ACHN (cell line): Measurements from ENCODE around the gene CDCA3.

ENCODE experiments used
- DNase-seq: peaks from one replicate; pipeline ENCODE4 v3.0.0-alpha.2; 2015
- in situ Hi-C: cut with HindIII; loops from 2 replicates; pipeline ENCODE4 v1.10.0; 2017; ENCODE audit warnings: low sequenced_read_pairs, low pct_ligation_motif_present, low pct_unique_long_range_greater_than_20kb

CDCA3 gene

DNA sequence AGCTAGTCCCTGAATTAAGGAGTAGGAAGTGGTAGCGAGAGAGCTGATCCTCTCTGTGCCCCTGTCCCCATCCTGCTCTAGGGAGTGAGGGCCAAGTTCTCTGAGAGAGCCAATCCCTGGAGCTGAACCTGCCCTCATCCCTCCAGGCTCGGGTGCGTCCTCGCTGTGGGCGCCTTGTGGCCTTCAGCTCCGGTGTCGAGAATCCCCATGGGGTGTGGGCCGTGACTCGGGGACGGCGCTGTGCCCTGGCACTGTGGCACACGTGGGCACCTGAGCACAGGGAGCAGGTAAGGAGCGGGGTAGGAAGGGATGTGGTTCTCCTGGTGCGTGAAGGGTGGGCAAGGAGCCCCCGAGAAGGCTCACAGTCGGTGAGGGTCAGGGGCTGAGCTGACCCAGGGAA lies 12.2 kb downstream of the CDCA3 start:
- in situ Hi-C loops: no loop called here
- no peak for DNase-seq

DNA sequence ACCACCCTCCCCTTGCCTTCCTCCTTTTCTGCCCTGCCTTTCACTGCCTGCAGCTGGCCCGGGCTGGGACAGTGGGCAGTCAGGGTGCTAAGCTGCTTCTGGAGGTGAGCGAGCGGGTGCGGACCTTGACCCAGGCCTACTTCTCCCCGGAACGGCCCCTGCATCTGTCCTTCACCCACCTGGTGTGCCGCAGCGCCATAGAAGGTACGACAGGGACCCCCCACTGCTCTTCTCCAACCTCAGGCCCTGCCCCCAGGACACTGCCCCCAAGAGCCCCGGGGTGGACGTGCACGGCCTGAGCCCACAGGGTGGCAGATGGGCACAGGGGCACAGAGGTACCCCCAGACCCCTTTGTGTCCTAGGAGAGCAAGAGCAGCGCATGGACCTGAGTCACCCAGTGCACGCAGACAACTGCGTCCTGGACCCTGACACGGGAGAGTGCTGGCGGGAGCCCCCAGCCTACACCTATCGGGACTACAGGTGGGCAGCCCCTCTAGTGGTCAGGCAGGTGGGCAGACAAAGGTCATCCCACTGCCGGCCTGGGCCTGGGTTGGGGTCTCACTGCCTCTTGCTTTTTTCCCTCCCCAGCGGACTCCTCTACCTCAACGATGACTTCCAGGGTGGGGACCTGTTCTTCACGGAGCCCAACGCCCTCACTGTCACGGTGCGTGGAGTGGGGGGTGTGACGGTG lies 13.6 kb downstream of the CDCA3 start:
- no peak for DNase-seq
- in situ Hi-C loops: no loop called here

DNA sequence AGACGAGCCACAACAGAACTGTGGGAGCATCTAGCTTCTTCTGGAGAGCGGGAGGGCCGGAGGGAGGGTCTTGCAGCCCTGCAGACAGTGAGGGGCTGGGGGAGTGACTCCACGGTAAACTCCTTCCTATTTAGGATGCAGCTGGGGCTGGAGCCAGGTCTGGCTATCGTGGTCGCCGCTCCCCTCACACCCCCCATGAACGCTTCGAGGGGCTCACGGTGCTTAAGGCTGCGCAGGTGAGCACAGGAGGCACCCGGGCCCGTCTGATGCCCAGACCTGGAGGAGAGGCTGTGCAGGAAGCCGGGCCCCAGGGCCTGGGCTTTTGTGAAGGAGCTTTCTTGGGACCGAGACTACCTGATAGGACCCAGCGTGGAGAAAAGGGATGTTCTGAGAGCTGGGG lies 14.2 kb downstream of the CDCA3 start:
- DNase-seq: no peak
- in situ Hi-C loops: no loop called here

DNA sequence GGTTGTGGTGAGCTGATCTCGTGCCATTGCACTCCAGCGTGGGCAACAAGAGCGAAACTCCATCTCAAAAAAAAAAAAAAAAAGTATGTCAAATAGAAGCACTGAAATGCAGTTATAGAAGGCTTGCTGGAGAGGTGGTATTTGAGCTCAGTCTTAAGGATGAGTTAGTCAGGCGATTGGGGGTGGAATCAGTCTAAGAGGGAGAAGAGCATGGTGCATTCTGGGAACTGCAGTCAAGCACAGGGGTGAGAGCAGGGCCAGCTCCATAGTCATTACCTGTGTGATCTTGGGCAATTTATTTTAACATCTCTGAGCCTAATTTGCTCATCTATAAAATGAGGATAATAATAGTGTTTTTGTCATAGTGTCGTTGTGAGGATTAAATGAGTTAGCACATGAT lies 16.2 kb downstream of the CDCA3 start:
- DNase-seq: no peak

DNA sequence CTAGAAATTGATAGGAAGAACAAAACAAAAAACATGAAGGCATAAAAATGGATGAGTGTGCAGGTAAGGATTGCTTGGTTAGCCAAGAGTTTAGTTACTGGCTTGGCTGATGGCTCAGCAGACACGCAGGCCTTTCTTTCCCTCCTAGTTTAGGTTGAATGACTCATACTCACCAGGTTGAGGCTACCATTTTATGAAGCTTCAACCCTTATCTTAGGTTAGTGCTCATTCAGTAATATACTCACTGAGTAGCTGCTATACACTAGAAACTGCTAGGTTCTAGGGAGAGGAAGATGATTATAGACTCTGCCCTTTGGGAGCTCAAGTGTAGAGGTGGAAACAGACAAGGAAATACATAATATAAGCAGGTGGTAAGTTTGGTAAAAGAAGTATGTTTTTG lies 16.8 kb downstream of the CDCA3 start:
- peak; percentile 42 for DNase-seq
- in situ Hi-C loops: no loop called here

More for the DNA sequence above, 16.2 kb downstream of the CDCA3 start:
- in situ Hi-C loops: no loop called here

DNA sequence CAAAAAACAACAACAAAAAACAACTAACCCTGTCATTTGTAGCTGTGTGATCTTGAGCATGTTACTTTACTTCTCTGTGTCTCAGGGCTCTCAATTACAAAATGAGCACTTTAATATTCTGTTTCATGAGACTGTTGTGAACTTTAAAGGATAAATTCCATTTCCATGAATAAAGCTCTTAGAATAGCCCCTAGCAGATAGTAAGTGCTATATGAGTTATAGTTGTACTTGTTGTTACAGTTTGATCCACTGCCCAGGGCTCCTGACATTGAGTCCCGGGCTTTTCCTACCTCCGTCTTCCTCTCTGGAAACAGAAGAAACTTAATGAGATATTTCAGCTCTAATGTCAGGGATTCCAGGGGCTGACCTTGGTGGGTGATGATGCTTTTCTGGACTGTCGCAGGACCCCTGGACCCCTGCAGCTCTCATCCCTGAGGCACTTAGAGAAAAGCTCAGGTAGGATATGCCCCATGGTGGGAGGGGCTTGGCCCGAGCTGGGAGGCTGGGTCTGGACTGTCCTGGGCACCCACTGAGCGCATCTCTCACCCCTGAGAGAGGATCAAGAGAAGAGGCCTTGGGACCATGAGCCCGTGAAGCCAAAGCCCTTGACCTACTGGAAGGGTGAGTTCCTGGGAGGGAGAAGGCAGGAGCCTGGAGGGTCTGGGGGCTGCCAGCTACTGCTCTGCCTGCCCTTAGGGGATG lies 17.7 kb downstream of the CDCA3 start:
- no peak for DNase-seq
- in situ Hi-C loops: no loop called here

DNA sequence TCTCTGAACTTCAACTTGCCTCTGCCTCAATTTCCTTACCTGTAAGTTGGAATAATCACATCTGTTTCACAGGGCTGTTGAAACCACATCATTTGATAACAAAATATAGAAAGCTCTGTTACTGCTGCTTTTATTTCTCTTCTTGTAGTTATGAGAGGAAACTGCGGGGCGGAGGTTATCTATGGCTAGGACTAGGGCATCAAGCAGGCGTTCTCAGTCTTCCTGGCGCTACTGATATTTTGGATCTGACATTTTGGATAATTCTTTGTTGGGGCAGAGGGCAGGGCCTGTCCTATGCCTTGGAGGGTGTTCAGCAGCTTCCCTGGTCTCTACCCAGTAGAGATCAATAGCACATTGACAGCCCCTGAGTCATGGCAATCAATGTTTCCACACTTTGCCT lies 19.0 kb downstream of the CDCA3 start:
- no peak for DNase-seq

DNA sequence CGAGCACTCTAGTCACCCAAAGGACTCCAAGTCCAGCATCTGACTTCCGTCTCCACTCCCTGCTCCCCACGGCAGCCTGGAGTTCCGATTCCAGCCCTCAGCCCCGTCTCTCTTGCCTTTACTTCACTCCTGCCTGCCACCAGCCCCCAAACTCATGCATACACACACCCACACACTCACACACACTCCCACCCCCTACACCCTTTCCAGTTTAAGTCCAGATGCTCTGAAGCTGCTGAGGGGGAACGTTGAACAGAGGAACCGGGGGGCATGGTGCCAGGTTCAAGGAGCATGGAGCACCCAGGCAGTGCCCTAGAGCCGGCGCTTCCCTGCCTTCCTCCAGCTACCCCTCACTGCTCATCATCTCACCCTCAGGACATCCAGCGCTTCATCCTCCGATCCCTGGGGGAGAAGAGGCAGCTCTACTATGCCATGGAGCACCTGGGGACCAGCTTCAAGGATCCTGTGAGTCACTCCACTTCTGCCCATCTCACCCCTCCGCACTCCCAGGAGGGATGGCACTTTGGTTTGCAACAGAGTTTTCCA lies 19.6 kb downstream of the CDCA3 start:
- in situ Hi-C loops: no loop called here

More for the DNA sequence above, 19.0 kb downstream of the CDCA3 start:
- in situ Hi-C loops: no loop called here

DNA sequence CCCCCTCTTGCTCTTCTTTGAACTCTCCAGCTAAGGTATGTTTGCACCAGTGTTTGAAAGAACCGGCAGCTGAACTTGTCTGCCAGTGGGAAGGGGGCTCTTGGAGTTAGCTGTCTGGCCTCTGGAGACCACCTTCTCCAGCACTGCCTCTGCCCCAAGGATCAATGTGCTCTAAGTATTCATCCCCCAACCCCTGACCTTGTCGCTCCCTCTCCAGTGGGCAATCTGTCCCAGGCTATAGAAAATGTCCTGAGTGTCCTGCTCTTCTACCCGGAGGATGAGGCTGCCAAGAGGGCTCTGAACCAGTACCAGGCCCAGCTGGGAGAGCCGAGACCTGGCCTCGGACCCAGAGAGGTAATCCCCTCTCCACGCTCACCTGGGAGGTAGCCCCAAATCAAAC lies 20.1 kb downstream of the CDCA3 start:
- in situ Hi-C loops: no loop called here
- no peak for DNase-seq

More for the DNA sequence above, 19.6 kb downstream of the CDCA3 start:
- no peak for DNase-seq

DNA sequence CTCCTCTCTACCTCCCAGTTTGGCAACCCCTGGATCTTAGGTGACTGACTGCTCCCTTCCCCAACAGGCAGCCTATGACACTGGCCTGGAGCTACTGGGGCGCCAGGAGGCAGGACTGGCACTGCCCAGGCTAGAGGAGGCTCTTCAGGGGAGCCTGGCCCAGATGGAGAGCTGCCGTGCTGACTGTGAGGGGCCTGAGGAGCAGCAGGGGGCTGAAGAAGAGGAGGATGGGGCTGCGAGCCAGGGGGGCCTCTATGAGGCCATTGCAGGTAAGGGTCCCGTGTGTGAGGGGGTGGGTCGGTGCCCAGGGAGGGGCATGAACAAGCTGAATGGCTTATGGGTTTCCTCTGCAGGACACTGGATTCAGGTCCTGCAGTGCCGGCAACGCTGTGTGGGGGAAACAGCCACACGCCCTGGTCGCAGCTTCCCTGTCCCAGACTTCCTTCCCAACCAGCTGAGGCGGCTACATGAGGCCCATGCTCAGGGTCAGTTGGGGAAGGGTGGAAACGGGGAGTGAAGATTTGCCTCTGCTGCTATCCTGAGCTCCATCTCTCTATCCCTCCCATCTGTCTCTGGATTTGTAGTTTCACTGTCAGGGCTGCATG lies 20.7 kb downstream of the CDCA3 start:
- in situ Hi-C loops: no loop called here
- DNase-seq: no peak

DNA sequence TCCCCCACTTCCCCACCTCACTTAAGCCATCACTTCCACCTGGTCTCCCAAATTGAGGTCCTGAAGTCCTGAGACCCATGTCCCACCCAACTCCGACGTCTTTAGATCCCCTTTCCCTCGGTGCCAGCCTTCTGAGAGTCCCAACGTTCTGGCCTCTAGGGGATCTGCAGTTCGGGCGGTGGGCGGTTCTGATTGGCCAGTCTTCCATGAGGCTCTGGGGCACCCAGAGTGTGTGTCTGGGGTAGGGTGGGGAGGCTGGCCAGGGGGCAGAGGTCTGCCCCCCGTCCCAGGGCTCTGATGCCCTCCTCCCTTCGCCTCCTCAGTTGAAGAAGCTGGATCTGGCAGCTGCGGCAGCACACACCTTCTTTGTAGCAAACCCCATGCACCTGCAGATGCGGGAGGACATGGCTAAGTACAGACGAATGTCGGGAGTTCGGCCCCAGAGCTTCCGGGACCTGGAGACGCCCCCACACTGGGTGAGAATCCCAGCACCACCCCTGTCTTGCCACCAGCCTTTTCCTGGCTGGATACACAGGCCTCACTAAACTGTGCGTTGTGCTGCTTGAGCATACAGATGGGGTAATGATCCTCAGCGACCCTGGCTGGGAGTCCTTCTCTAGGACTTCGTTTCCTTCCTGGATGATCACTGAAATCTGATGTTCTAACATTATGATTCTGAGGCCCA lies 21.4 kb downstream of the CDCA3 start:
- in situ Hi-C loops: no loop called here
- peak; percentile 66 for DNase-seq

DNA sequence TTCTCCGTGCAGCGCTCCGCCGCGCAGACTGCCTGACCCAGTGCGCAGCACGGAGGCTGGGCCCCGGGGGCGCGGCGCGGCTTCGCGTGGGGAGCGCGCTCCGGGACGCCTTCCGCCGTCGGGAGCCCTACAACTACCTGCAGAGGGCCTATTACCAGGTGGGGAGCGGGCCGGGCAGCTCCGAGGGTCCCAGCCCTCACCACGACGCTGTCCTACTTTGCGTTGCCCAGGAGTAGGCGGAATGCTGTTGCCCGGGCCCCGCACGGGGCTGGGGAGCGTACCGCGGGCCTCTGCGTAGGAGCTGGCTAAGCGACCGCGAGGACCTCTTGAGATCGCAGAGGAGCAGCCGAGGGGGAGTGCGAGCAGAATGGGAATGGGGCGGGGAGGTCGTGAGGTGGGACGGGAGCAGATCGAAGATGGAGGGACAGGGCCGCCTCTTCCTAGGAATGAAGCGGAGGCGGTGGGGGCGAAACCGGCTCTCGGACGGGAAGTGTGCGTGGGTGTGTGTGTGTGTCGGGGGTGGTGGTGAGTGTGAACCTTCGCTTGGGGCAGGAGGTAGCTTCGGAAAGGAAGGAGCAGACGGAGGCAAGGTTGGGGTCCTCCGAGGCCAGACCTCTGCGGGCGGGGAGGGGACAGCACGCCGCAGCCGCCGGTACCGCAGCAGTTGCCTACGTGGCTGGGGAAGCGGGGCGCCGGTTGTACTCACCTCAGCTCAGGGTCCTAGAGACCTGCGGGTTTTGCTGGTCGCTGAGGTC lies 22.1 kb downstream of the CDCA3 start:
- in situ Hi-C loops: no loop called here
- peak; percentile 63 for DNase-seq

DNA sequence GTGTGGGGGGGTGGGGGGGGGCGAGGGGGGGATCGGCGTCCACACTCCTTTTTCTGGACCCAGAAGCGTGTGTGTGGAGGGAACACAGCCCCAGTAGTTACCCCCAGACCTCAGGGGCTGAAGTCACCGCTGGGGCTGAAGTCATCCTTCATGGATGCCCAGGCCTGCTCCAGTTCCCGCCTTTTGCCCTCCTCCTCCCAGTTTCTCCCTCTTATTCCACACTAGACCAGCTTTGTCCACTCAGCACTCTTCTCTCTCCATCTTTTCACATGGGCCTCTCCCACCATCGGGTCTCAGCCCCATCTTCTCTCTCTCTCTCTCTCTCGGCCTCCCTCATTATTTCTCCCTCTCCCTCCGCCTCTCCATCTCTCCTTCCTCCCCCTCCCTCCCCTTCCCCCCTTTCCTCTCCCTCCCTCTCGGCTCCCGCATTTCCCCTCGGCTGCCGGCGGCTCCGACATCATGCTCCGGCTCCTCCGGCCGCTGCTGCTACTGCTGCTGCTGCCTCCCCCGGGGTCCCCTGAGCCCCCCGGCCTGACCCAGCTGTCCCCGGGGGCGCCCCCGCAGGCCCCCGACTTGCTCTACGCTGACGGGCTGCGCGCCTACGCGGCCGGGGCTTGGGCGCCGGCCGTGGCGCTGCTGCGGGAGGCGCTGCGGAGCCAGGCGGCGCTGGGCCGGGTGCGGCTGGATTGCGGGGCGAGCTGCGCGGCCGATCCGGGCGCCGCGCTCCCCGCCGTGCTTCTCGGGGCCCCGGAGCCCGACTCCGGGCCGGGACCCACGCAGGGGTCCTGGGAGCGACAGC lies 22.9 kb downstream of the CDCA3 start, which contains the start of gene P3H3:
TSS of gene P3H3 (plus strand) at position 426 of the 799 bp plus-strand sequence. CDS start at position 460, 34 bp downstream.
- peak; percentile 69 for DNase-seq
- in situ Hi-C loops: no loop called here

DNA sequence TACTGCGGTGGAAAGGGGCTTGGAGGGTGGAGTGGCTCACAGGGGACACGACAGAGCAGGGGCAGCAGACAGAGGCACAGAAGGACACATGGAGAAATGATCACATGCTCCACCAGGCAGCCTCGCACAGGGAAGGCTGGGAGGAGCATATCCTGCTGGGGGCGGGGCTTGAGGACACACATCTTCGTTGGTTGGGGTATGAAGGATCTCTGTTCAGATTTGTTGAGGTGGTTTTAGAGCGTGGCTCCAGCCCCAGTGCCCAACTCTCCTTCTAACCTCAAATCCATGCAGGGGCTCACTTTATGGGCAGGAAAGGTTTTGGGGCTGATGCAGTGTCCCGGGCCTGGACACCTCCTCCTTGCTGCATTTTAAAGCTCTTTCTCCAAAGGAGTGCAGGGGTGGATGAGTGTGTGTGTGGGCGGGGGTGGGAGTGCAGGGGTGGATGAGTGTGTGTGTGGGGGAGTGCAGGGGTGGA lies 23.6 kb downstream of the CDCA3 start:
- peak; percentile 89 for DNase-seq
- in situ Hi-C loops: no loop called here

DNA sequence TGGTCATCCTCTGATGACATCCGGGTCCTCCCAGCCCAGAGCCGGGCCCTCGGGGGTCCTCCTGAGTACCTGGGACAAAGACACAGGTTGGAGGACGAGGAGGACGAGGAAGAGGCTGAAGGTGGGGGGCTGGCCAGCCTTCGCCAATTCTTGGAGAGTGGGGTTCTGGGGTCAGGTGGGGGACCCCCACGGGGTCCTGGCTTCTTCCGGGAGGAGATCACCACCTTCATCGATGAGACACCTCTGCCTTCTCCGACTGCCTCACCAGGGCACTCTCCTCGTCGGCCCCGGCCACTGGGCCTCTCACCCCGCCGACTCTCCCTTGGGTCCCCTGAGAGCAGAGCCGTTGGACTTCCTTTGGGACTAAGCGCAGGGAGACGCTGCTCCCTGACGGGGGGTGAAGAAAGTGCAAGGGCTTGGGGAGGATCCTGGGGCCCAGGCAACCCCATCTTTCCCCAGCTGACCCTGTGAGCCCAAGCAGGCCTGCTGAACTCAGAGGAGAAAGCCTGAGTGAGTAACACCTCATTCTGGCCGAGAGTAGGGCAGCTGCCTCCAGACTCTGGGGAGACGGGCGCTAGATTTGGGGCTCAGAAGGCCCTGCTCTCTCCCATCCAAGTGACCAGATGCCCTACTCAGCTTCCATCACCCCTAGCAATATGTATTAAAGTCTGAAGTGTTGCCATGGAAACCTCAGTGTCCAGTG lies 24.2 kb downstream of the CDCA3 start:
- in situ Hi-C loops: no loop called here
- DNase-seq: no peak

DNA sequence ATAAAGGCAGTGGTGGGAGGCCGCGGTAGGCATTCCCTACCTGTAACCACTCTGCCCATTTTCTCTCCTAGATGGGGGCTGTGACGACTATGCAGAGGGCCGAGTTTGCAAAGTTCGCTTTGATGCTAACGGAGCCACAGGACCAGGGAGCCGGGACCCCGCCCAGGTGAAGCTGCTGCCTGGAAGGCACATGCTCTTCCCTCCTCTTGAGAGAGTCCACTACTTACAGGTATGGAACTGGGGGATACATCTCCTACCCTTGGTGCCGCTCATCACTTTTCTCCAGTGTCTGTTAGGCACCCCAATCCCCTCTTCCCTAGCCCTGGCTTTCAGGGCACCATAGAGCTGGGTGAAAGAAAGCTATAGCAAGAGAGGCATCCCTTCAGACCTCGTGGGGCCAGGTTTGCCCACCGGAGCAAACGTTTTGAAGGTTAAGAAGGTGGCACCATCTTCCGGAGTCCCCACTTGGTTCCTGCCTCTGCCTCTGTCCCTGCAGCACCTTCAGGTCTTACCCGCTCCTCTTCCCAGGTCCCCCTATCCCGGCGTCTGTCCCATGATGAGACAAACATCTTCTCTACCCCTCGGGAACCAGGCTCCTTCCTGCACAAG lies 24.9 kb downstream of the CDCA3 start:
- in situ Hi-C loops: no loop called here
- DNase-seq: no peak
